ENCODE results near the gene HRH3.

HRH3 gene

GRCh38 chr20:62181808-62182207 lies 38.3 kb downstream of the HRH3 start:
- peak overlapping the region; percentile 76 for H3K4me3 ChIP-seq (ENCODE audit: low read depth, low read length)

- H3K4me3 ChIP-seq (ENCODE audit: low read depth, low read length): no peak overlapping the region
Measured at GRCh38 chr20:62179162-62179504, 40.9 kb downstream of the HRH3 start.

- H3K4me3 ChIP-seq (ENCODE audit: low read depth, low read length): no peak overlapping the region
Measured at GRCh38 chr20:62178316-62179161, 41.5 kb downstream of the HRH3 start.

- H3K4me3 ChIP-seq (ENCODE audit: low read depth, low read length): no peak overlapping the region
Measured at GRCh38 chr20:62177307-62177706, 42.8 kb downstream of the HRH3 start.

GRCh38 chr20:62176866-62177265 lies 43.2 kb downstream of the HRH3 start:
- no peak overlapping the region for H3K4me3 ChIP-seq (ENCODE audit: low read depth, low read length)

GRCh38 chr20:62175711-62176110 lies 44.4 kb downstream of the HRH3 start:
- no peak overlapping the region for H3K4me3 ChIP-seq (ENCODE audit: low read depth, low read length)

GRCh38 chr20:62174870-62175624 lies 45.0 kb downstream of the HRH3 start:
- H3K4me3 ChIP-seq (ENCODE audit: low read depth, low read length): no peak overlapping the region

GRCh38 chr20:62174021-62174804 lies 45.9 kb downstream of the HRH3 start:
- H3K4me3 ChIP-seq (ENCODE audit: low read depth, low read length): no peak overlapping the region

GRCh38 chr20:62172666-62173065 lies 47.4 kb downstream of the HRH3 start:
- no peak overlapping the region for H3K4me3 ChIP-seq (ENCODE audit: low read depth, low read length)

GRCh38 chr20:62171245-62171644 lies 48.8 kb downstream of the HRH3 start:
- no peak overlapping the region for H3K4me3 ChIP-seq (ENCODE audit: low read depth, low read length)

- H3K4me3 ChIP-seq (ENCODE audit: low read depth, low read length): no peak overlapping the region
Measured at GRCh38 chr20:62170536-62170935, 49.5 kb downstream of the HRH3 start.

- H3K4me3 ChIP-seq (ENCODE audit: low read depth, low read length): no peak overlapping the region
Measured at GRCh38 chr20:62168890-62169435, 51.1 kb downstream of the HRH3 start.

- H3K4me3 ChIP-seq (ENCODE audit: low read depth, low read length): no peak overlapping the region
Measured at GRCh38 chr20:62168061-62168460, 52.0 kb downstream of the HRH3 start.

GRCh38 chr20:62167474-62167873 lies 52.6 kb downstream of the HRH3 start:
- no peak overlapping the region for H3K4me3 ChIP-seq (ENCODE audit: low read depth, low read length)

- H3K4me3 ChIP-seq (ENCODE audit: low read depth, low read length): no peak overlapping the region
Measured at GRCh38 chr20:62165762-62166399, 54.2 kb downstream of the HRH3 start.

Data from iPS-11a (cell line).